Natural killer cell (primary cell): Measurements from ENCODE around the gene RAI1. TPM values are rescaled to one million over a fixed set of nuclear protein-coding genes. Genes with fewer than 3 reads are reported as not detected.

Experiments
- ATAC-seq, 3 donors: fragments of 150-1000 bp in 2 of 3; fragments of 200-7000 bp in 1 of 3; cut with Tn5 transposase; 1 replicate in 1 of 3; 2 replicates in 2 of 3; pipeline ENCODE4 v1.10.0; 2021; ENCODE audit warnings: mild to moderate bottlenecking in 2 of 3, moderate library complexity in 2 of 3
- DNase-seq, 2 donors: peaks; one replicate each; pipeline versions ENCODE4 v3.0.0 to v3.0.0-alpha.2; 2013 to 2021; ENCODE audit warnings: mixed read lengths in 1 of 2
- H3K27ac ChIP-seq: one replicate; pipeline ENCODE4 v1.5.1; 2013; ENCODE audit warnings: mild to moderate bottlenecking, low read length
- H3K27me3 ChIP-seq: one replicate; pipeline ENCODE4 v1.6.1; 2013; ENCODE audit warnings: low read length; ENCODE audit not compliant: control insufficient read depth, insufficient read depth
- H3K36me3 ChIP-seq: one replicate; pipeline ENCODE4 v1.6.1; 2013; ENCODE audit warnings: low read length; ENCODE audit not compliant: control insufficient read depth, insufficient read depth
- H3K4me1 ChIP-seq: one replicate; pipeline ENCODE4 v1.6.1; 2013; ENCODE audit warnings: low read length; ENCODE audit not compliant: control insufficient read depth, insufficient read depth
- H3K4me3 ChIP-seq: one replicate; pipeline ENCODE4 v1.5.1; 2013; ENCODE audit warnings: low read length
- H3K9me3 ChIP-seq: one replicate; pipeline ENCODE4 v1.6.1; 2013; ENCODE audit warnings: low read length; ENCODE audit not compliant: control insufficient read depth, insufficient read depth
- H3K27ac Mint-ChIP-seq, 2 donors: one replicate each; pipeline ENCODE4 v1.8.0; 2022; ENCODE audit warnings: mild to moderate bottlenecking in 2 of 2, mixed read lengths in 2 of 2, moderate library complexity in 1 of 2
- H3K27me3 Mint-ChIP-seq, 2 donors: one replicate each; pipeline ENCODE4 v1.8.0; 2022; ENCODE audit warnings: low read depth in 2 of 2, mixed read lengths in 2 of 2
- H3K36me3 Mint-ChIP-seq: one replicate; pipeline ENCODE4 v1.8.0; 2022; ENCODE audit warnings: mixed read lengths
- H3K4me1 Mint-ChIP-seq, 2 donors: one replicate each; pipeline ENCODE4 v1.8.0; 2022; ENCODE audit warnings: mixed read lengths in 2 of 2
- H3K4me3 Mint-ChIP-seq: one replicate; pipeline ENCODE4 v1.8.0; 2022; ENCODE audit warnings: mild to moderate bottlenecking, moderate library complexity, mixed read lengths
- H3K9me3 Mint-ChIP-seq, 2 donors: one replicate each; pipeline ENCODE4 v1.8.0; 2022; ENCODE audit warnings: mixed read lengths in 2 of 2
- CTCF ChIP-seq: fragments of 200-600 bp; IDR thresholded peaks from one replicate; pipeline ENCODE4 v1.8.0; 2022; ENCODE audit warnings: antibody characterized with exemption
- WGBS: methylation state at CpG from one replicate; pipeline ENCODE4 v1.1.7; 2013; ENCODE audit warnings: missing lambda C conversion rate; ENCODE audit not compliant: insufficient coverage; 5-methylcytosine and 5-hydroxymethylcytosine counted together
- intact Hi-C: fragments of 100-400 bp; cut with micrococcal nuclease; formaldehyde crosslinking; loops from one replicate; pipeline ENCODE4 v1.14.2; 2022
- total RNA-seq, 4 donors: library from RNA; stranded (reverse); fragments of 120-200 nt in 1 of 4; gene quantifications; one replicate each; pipeline versions ENCODE4 v1.2.3 to v1.2.4, GENCODE V29; 2013 to 2022

Gene RAI1
- total RNA-seq, 3 donors from 2014 or later (not counting 1 experiment from before 2014, with no cell fraction given): 39.8 to 55.0 (median 49.4) TPM

DNA sequence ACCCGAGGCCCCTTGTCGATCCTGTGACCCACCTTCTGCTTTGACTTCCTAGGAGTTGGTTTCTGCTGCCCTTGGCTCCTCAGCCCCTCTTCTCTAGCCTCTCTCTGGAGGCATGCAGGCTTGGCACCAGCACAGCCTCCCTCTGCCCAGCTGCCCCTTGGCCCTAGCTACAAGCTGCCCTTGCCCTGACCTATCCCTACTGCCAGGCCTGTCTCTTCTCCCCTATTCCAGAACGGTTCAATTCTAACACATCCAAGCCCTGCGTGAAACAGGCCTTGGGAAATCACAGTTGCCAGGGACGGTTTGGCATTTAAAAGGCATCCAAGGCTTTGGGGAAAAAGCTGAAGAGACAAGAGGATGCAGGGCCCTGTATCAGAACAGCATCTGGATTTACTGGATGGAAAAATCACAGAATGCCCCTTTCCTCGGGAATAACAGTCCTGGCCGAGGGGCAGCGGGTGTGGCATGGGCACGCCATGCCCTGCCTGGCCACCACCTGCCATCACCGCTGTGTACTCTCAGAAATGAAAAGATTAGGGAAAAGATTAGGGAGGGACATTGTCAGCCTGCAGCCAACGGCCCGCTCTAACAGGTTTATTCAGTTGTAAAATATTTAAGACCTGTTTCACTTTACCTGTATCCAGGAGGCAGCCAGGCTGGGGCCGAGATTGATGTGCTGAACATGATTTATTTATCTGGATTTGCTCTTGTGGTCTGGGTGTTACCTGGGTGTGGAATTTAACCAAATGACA is 15.8 kb downstream of the RAI1 start:
- no peak overlapping the region for H3K4me3 ChIP-seq
- H3K36me3 ChIP-seq: no peaks in the 10 kb centered on the region
- DNase-seq: no peak
- no peaks in the 10 kb centered on the region for H3K9me3 ChIP-seq
- Mint-ChIP-seq H3K4me3 (peak overlapping the region; percentile 7), H3K27me3 (no peaks in the 10 kb centered on the region), H3K9me3 (no peaks in the 10 kb centered on the region), H3K27ac (peak overlapping the region; percentile 97 to 99), H3K4me1 (peaks cover 41 to 68% of the 10 kb centered on the region in 2 donors), H3K36me3 (no peaks in the 10 kb centered on the region)
- intact Hi-C loops: no loop called here
- no peaks in the 10 kb centered on the region for H3K27me3 ChIP-seq
- TF ChIP-seq CTCF: no peak
- 87% methylated on average over 11 of the region's 13 CpGs for WGBS
- H3K27ac ChIP-seq: no peak overlapping the region
- ATAC-seq: no peak
- H3K4me1 ChIP-seq: peaks cover 68% of the 10 kb centered on the region

DNA sequence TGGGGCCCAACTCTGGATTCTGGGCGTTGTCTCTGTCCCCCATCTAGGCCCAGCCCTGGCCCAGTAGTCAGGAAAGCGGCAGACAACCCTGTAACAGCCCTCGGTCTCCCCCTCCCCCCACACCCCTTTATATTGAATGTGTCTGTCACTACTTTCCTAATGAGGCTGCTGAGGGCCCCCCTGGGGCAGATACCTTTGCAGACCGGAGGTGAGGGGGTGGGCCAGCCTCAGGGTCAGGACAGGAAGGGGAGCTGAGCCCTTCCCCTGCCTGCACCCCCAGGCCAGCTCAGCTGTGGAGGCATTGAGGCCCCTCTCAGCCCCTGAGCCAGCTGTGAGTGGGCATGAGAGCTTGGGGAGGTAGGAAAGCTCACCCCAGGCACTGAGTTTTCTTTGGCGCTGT is 17.1 kb downstream of the RAI1 start:
- intact Hi-C loops: no loop called here
- Histone ChIP-seq H3K27me3 (no peaks in the 10 kb centered on the region), H3K4me3 (no peak overlapping the region), H3K9me3 (no peaks in the 10 kb centered on the region), H3K27ac (no peak overlapping the region), H3K4me1 (peaks cover 55% of the 10 kb centered on the region), H3K36me3 (no peaks in the 10 kb centered on the region)
- no peak for TF ChIP-seq CTCF
- 61% methylated on average over 4 of the region's 5 CpGs for WGBS
- Mint-ChIP-seq H3K4me3 (no peak overlapping the region), H3K36me3 (no peaks in the 10 kb centered on the region), H3K27me3 (no peaks in the 10 kb centered on the region), H3K27ac (peak overlapping the region in 1 of 2 donors; percentile 99), H3K4me1 (peaks cover 38 to 67% of the 10 kb centered on the region in 2 donors), H3K9me3 (no peaks in the 10 kb centered on the region)
- DNase-seq (no peak), ATAC-seq (no peak)

DNA sequence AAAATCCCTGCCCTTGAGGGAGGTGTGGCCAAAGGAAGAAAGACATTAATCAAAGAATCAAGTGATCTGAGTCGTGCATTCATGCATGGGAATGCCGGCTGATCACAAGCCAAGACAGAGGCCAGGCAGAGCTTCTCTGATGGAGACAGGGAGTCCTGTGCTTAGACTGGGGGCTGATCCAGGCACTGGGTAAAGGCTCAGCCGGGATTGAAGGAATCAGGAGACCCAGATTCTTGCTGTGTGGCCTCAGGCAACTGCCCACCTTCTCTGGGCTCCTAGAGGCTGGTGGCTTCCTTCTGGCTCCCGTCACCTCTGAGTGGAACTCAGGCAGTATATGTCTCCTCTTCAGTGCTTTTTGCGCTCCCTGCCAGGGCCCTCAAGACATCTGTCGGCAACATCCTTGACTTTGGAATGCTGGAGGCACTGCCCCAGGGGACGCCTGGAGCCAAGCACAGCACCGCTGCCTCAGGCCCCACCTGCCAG is 17.7 kb downstream of the RAI1 start:
- intact Hi-C loops: no loop called here
- H3K27ac ChIP-seq: no peak overlapping the region
- Mint-ChIP-seq H3K27me3 (no peaks in the 10 kb centered on the region), H3K9me3 (no peaks in the 10 kb centered on the region), H3K4me1 (peaks cover 32 to 67% of the 10 kb centered on the region in 2 donors), H3K4me3 (no peak overlapping the region), H3K27ac (peak overlapping the region in 1 of 2 donors; percentile 99), H3K36me3 (no peaks in the 10 kb centered on the region)
- 91% methylated on average over 8 of the region's 8 CpGs for WGBS
- H3K27me3 ChIP-seq: no peaks in the 10 kb centered on the region
- no peak overlapping the region for H3K4me3 ChIP-seq
- peaks cover 52% of the 10 kb centered on the region for H3K4me1 ChIP-seq
- no peak for DNase-seq
- H3K36me3 ChIP-seq: no peaks in the 10 kb centered on the region
- no peak for TF ChIP-seq CTCF
- no peaks in the 10 kb centered on the region for H3K9me3 ChIP-seq
- no peak for ATAC-seq

DNA sequence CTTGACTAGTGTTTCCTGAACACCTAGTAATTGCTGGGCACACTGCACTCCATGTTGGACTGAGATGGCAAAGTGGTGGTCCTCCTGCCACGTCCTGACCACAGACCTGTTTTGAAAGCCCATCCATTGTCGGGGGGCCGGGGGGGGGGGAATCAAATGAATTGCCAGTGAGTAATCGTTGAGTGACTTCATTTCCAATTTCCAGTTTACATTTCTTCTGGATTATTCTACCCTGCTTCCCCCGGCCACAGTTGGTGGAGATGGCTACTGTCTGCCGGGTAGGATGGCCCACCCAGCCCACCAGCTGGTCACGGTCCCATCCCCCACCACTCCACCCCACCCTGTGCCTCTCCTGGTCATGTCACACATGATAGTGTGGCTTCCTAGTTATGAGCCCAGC is 18.2 kb downstream of the RAI1 start:
- 83% methylated on average over 7 of the region's 7 CpGs for WGBS
- H3K27me3 Mint-ChIP-seq: no peaks in the 10 kb centered on the region
- intact Hi-C loops: no loop called here
- H3K9me3 ChIP-seq: no peaks in the 10 kb centered on the region
- no peaks in the 10 kb centered on the region for H3K27me3 ChIP-seq
- H3K4me3 ChIP-seq: no peak overlapping the region
- H3K36me3 Mint-ChIP-seq: no peaks in the 10 kb centered on the region
- TF ChIP-seq CTCF: no peak
- no peak overlapping the region for H3K4me3 Mint-ChIP-seq
- ATAC-seq: no peak
- H3K9me3 Mint-ChIP-seq: no peaks in the 10 kb centered on the region
- no peak overlapping the region for H3K27ac Mint-ChIP-seq
- H3K36me3 ChIP-seq: no peaks in the 10 kb centered on the region
- H3K27ac ChIP-seq: no peak overlapping the region
- H3K4me1 Mint-ChIP-seq: peaks cover 28 to 68% of the 10 kb centered on the region in 2 donors
- no peak for DNase-seq
- H3K4me1 ChIP-seq: peaks cover 47% of the 10 kb centered on the region
